GM19025 (cell line): ENCODE measurements around the gene TCP10L.

Experiments used
- ATAC-seq: cut with Tn5 transposase; IDR thresholded peaks from one replicate; pipeline ENCODE4 v1.9.1; 2021; ENCODE audit warnings: mild to moderate bottlenecking, low read depth, moderate library complexity; ENCODE audit not compliant: unreplicated experiment

TCP10L gene

DNA sequence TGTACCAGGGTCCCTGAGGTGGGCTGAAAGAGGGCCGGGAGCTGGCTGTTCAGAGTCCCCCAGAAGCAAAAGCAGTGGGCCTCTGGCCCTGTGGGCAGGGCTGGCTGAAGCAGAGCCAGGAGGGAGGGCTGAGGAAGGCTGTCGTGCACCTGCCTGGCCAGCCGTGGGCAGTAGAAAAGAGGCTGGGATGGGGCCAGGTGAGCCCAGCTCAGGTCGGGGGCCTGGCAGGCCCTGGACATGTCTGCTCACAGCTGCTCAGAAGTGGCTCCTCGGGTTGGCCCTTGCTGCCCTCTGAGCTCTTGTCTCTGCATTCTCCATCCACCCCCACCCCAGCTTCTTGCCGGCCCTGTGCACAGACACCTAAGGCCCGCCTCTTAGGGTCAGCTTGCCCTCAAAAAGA, 60.0 kb downstream of the TCP10L start:
- no peak for ATAC-seq

DNA sequence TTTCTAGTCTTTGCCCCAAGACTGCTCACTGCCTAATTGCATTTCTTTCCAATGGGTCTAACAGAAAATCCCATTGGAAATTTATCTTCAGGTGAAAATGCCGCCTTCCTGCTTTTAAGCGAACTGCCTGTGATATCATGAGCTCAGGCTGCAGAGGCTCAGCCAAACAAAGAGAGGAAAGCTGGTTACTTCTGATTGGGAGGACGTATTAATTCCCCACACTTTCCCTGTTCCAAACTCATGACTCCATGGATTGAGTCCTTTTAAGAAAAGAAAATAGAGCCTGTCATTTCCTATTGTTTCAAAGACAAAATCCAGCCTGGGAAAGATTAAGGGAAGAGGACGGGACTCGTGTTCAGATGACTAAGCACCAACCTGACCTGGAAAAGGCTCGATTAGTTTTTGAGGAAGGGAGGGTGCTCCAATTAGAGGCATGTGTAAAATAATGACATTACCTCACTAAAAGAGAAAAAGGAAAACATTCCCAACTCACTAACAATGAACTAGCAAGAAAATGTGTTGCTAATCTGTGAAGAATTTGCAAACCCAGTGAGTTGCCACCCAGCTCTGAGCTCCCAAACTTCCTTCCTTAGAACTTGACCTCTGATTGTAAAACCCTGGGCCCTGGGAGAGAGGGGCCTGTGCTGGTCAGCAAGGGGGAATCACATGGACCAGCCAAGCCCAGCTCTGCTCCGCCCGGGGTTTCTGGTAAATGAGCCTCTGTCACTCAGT, 61.2 kb downstream of the TCP10L start:
- no peak for ATAC-seq
